Posterior vena cava (tissue), 2 donors: ENCODE results near the gene PWWP2B. TPM values are rescaled to one million over a fixed set of nuclear protein-coding genes. Genes with fewer than 3 reads are reported as not detected.
"Not testable (repeated sequence)": the region's sequence is repeated elsewhere in the genome, so short reads cannot be mapped to it uniquely, and the experiment has no call there.

ENCODE experiments used
- DNase-seq: peaks from one replicate; pipeline ENCODE4 v3.0.0-alpha.2; 2020; ENCODE audit warnings: low spot score
- intact Hi-C, 2 donors: fragments of 100-400 bp; cut with DNase I; formaldehyde crosslinking; loops; one replicate each; pipeline versions ENCODE4 v1.14.1 to v1.14.2; 2022 to 2023
- total RNA-seq, 2 donors: library from RNA; stranded (reverse); fragmentation: NEBNext Ultra II Directional; extraction: Animal tissue kit (Norgen Biotek cat#: 25700); gene quantifications; one replicate each; pipeline ENCODE4 v1.2.1, GENCODE V29; 2021
- donor health status: DM: yes; HTN: yes; CAD: no.
- donor health status: DM: yes; HTN: yes; CAD: no.

PWWP2B gene
- total RNA-seq, 2 donors from 2014 or later = 10.4 to 16.1 TPM

DNA sequence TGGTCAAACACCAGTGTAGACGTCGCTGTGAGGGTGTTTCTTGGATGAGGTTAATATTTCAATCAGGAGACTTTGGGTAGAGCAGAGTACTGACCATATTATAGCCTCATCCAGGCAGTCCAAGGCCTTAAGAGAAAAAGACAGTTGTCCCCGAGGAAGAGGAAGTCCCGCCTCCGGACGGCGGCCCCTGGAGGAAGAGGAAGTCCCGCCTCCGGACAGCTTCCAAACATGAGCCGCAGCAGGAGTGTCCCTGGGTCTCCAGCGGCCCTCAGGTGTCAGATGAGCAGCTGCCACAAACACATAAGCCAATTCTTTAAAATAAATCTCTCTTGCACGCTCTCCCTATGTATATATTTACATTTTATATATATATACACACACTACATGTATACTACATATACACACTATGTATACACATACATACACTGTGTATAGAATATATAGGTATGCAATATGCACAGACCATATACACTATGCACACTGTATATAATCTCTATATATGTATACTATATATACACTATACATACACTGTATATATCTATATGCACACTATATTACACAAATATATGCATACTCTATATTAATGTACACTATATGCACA, 37.5 kb downstream of the PWWP2B start:
- intact Hi-C loops = no loop called here
- no peak for DNase-seq

DNA sequence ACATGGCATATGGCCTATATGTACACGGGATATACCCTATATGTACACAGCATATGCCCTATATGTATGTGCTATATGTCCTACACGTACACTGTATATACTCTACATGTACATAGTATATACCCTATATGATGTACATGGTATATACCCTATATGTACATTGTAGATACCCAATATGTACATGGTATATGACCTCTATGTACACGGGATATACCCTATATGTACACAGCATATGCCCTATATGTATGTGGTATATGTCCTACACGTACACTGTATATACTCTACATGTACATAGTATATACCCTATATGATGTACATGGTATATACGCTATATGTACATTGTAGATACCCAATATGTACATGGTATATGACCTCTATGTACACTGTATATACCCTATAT, 38.3 kb downstream of the PWWP2B start:
- DNase-seq, intact Hi-C loops: not testable (repeated sequence)

DNA sequence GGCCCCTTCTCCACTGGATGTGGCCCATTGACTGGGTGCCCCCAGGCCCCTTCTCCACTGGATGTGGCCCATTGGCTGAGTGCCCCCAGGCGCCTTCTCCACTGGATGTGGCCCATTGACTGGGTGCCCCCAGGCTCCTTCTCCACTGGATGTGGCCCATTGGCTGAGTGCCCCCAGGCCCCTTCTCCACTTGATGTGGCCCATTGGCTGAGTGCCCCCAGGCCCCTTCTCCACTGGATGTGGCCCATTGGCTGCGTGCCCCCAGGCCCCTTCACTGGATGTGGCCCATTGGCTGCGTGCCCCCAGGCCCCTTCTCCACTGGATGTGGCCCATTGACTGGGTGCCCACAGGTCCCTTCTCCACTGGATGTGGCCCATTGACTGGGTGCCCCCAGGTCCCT, 39.1 kb downstream of the PWWP2B start:
- intact Hi-C loops, DNase-seq: not testable (repeated sequence)

DNA sequence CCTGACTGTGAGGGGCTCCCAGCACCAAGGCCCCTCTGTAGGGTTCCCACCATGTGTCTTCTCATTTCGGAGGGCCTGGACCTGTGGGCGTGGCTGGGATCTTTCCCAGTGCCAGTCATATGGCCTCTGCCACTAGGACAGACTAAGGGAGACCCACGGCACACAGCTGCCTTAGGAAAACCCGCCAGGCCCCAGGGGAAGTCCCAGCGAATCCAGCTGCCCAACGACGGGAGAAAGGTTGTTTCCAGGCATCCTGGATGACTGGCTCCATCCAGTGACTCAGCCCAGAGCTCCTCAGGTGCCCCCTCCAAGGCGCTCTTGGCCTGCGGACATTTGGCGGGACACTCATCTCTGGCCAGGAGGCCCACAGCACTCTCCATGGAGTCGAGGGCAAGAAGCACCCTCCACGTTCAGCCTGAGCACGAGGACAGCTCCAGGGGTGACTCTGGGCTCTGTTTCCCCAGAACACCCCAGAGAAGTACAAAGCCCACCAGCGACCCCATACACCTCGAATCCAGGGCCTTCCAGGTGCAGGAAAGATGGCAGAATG, 39.9 kb downstream of the PWWP2B start:
- intact Hi-C loops = no loop called here

DNA sequence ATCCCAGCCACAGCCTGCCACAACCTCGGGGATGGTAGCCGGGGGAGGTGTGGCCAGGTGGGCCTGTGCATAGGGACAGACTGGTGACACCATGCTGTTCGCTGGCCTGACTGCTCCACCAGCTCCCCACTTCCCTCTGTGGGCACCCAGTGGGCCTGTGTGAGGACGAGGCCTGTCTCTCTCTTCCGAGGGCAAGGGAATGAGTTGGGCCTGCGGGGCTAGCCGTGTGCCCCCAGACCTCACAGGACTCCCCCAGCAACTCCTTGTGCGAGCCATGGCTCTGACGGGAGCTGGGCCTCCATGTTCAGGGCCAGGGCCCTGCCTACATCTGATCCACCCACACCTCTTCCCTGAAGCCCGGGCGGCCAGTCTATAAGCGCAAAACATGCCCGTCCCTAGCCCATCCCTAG, 40.5 kb downstream of the PWWP2B start:
- DNase-seq = no peak
- intact Hi-C loops = no loop called here

More for the DNA sequence above, 39.9 kb downstream of the PWWP2B start:
- DNase-seq = no peak

- DNase-seq = no peak
- intact Hi-C loops = no loop called here
Observed at GRCh38 chr10:132438091-132439024, 41.4 kb downstream of the PWWP2B start.

GRCh38 chr10:132439025-132439388, 42.0 kb downstream of the PWWP2B start:
- intact Hi-C loops = no loop called here

DNA sequence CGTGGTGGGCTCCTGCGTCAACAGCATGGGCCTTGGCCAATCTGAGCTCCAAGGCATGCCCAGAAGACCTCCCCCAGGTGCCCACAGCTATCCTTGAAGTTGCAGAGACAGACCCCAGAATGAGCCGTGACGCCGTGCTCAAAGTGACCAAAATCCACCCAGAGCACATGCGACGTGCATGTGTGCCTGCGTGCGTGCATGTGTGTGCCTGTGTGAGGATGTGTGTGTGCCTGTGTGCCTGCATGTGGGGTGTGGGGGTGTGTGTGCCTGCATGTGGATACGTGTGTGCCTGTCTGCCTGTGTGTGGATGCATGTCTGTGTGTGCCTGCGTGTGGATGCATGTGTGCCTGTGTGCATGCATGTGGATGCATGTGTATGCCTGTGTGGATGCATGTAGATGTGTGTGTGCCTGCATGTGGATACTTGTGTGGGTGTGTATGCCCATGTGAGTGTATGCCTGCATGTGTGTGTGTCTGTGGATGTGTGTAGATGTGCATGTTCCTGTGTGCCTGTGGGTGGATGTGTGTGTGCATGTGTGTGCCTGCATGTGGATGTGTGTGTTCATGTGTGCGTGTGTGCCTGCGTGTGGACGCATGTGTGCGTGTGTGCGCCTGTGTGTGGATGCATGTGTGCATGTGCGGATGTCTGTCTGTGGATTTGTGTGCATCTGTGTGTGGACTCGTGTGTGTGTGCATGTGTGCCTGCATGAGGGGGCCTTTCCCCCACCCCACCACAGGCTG, 42.6 kb downstream of the PWWP2B start:
- DNase-seq = no peak
- intact Hi-C loops = no loop called here

More at GRCh38 chr10:132439025-132439388, 42.0 kb downstream of the PWWP2B start:
- DNase-seq = no peak

DNA sequence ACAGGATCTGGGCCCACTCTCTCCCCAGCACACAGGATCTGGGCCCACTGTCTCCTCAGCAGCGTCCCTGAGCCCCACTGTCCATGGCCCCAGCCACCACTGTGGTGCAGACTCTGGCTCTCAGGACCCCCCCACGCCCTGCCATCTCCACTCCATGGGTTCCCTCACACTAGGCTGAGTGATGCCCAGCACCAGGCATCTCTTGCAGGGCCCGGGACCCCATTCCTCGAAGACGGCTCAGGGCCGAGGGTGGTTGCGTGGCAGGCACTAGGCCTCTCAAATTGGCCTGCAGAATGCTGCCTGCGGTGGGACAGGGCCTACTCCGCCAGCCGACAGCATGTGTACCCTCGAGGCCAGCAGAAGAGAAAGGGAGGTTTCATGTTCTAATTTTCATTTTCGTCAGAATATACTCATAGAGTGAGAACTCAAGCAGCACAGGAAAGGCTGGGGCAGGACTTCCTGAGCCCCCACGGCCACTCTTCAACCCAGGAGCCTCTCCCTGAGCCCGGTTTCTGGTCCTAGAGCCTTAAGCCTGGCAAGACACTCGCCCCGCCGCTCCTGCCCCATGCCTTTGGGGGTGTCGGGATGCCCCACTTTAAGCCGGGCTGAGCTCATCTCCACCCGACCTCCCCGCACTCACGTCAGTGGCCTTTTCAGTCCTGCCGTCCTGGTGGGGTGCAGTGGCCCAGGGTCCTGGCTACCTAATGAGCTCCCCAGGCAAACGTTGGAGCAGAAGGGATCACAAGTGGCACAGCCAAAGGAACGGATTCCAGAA, 44.0 kb downstream of the PWWP2B start:
- DNase-seq = no peak
- intact Hi-C loops = no loop called here

DNA sequence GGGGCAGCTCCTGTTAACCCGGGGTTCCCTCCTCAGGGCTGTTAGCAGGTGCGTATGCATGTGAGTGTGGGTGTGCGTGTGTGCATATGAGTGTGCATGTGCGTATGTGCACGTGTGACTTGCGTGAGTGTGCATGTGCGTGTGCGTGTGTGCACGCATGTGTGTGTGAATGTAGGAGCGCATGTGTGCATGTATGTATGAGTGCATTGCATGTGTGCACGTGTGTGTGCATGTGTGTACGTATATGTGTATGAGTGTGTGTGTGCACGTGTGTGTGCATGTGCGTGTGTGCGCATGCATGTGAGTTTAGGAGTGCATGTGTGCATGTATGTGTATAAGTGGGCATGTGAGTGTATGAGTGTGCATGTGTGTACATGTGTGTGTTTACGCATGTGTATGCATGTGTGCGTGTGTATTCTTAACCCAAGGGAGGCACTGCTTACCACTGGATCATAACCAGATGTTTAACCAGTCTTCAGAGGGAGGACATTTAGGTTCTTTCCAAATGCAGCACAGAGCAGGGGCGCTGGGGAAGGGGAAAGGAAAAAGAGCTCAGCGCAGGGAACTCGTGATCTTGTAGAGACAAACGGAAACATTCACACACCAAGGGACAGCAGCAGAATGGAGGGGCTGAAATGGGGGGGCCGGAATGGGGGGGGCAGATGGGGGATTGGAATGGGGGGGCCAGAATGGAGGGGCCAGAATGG, 45.0 kb downstream of the PWWP2B start:
- intact Hi-C loops = no loop called here
- DNase-seq = no peak

DNA sequence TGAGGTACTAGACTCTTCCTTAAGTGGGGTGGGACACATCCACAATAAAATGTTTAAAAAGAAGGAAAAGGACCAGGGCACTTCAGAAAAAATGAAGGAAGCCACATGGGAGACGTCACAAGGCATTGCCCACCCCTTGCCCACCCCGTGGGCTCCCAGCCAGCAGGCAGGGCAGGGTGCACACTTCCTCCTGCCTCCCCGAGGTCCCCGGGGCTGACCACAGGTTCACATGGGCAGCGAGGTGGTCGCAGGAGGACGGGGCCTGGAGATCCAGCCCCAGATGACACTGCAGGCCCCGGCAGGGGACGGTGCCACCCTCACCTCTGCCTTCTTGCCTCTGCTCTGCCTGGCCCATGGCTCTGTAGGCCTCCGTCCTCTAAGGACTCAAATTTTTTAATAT, 45.6 kb downstream of the PWWP2B start:
- intact Hi-C loops = no loop called here
- no peak for DNase-seq

GRCh38 chr10:132443605-132443982, 46.6 kb downstream of the PWWP2B start:
- DNase-seq = no peak
- intact Hi-C loops = no loop called here

GRCh38 chr10:132443983-132444876, 47.2 kb downstream of the PWWP2B start:
- DNase-seq = no peak
- intact Hi-C loops = no loop called here

DNA sequence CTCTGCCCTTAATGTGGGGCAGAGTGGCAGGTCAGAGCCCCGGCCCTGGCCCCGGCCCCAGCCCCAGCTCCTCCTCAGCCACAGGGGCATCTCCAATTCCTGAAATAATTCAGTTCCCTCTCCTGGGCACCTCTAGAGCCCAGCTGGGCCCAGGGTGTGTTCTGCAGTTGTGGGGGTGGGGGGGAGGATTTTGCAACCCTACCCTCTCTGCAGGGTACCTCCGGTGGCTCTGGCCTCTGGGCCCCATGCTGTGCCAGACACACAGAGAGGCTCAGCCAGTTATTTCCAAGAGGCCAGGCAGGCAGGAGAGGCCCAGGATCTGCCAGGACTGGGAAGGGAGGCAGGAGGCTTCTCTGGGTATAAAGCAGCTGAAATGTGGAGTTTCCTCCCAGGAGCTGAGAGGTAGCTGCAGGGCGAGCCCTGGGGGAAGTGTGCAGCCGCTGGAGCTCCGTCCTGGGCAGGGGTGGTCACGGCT, 47.9 kb downstream of the PWWP2B start:
- intact Hi-C loops = loop anchor here (1.0 to 5.0 kb wide), 2 partner anchors 42 to 43 kb away; no protein-coding TSS in a partner anchor
- DNase-seq = no peak

DNA sequence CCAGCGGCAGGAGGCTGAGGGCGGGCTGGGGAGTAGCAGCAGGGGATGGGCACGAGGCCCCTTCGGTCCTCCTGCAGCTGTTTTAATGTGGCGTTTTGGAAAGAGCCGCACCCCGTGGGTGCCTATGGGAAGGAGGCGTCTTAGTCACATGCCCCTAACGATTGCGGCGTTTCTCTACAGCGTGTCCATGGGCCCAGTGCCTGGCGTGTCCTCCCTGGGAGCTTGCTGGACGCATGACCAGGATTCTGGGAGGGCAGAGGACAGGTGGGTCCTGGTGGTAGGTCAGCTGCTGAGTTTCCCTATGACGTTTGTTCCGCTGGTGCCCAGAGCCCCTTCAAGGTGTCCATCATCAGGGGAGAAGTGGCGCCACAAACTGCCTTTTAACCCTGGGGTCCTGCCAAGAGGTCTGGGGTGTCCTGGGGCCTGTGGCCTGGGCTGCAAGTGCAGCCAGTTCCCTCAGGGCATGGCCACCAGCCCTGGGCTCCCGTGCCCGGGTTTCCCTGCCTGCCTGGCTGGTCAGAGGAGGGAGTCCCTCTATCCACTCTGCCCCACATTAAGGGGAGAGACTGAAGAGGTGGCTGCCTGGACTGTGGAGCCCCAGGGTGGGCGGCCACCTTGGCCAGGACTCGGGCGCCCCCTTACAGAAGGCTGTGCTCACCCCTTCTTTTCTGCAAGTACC, 48.7 kb downstream of the PWWP2B start:
- DNase-seq = no peak
- intact Hi-C loops = loop anchor here (1.0 to 5.0 kb wide), 2 partner anchors 42 to 43 kb away; no protein-coding TSS in a partner anchor

GRCh38 chr10:132446195-132446581, 49.2 kb downstream of the PWWP2B start:
- DNase-seq = no peak
- intact Hi-C loops = loop anchor here in 1 of 2 donors (5.0 kb wide), 1 partner anchor 44 kb away; no protein-coding TSS in a partner anchor
